ENCODE data around the gene SCN4B. TPM values are rescaled to one million over a fixed set of nuclear protein-coding genes. Genes with fewer than 3 reads are reported as not detected.

The SCN4B gene
- total and polyA plus RNA-seq, 8 donors = 0.75 to 3.6 (median 1.6) TPM; not detected in 3

- Histone ChIP-seq H3K27ac (no peak overlapping the region), H3K9me3 (no peaks in the 10 kb centered on the region), H3K4me1 (peaks cover 0 to 24% (median 12%) of the 10 kb centered on the region in 4 donors), H3K36me3 (no peaks in the 10 kb centered on the region), H3K27me3 (peaks cover 0 to 59% (median 0%) of the 10 kb centered on the region in 3 donors), H3K4me3 (peak overlapping the region in 1 of 4 donors; percentile 13)
- 4 to 9% (median 6%) methylated on average over 5 to 29 of the region's 29 CpGs for WGBS, 5 donors
- peak in 5 of 7 experiments; percentile 69 to 90 (median 81) for TF ChIP-seq CTCF (IDR thresholded peaks at IDR 0.05)
- TF ChIP-seq EP300 (IDR thresholded peaks at IDR 0.05) = no peak
- TF ChIP-seq POLR2A (IDR thresholded peaks at IDR 0.05) = no peak
- intact Hi-C loops (cut with DNase I; ENCODE audit: low total_unique reads) = no loop called here
- peak; percentile 78 to 91 for DNase-seq
Observed at GRCh38 chr11:118171269-118172062, 18.8 kb upstream of the SCN4B start.

- 23 to 44% (median 37%) methylated on average over 7 to 8 of the region's 8 CpGs for WGBS, 5 donors
- Histone ChIP-seq H3K27me3 (peaks cover 0 to 59% (median 0%) of the 10 kb centered on the region in 3 donors), H3K27ac (no peak overlapping the region), H3K36me3 (no peaks in the 10 kb centered on the region), H3K4me3 (no peak overlapping the region), H3K9me3 (no peaks in the 10 kb centered on the region), H3K4me1 (peaks cover 0 to 21% (median 11%) of the 10 kb centered on the region in 4 donors)
- TF ChIP-seq EP300 (IDR thresholded peaks at IDR 0.05) (no peak), CTCF (IDR thresholded peaks at IDR 0.05) (no peak), POLR2A (IDR thresholded peaks at IDR 0.05) (no peak), POLR2AphosphoS5 (IDR thresholded peaks at IDR 0.05) (no peak)
- intact Hi-C loops (cut with DNase I; ENCODE audit: low total_unique reads) = no loop called here
- peak in 1 of 2 donors; percentile 29 for DNase-seq
Observed at GRCh38 chr11:118170882-118171268, 18.3 kb upstream of the SCN4B start.

GRCh38 chr11:118170231-118170630 lies 17.6 kb upstream of the SCN4B start:
- no peak overlapping the region for H3K27ac ChIP-seq
- no peaks in the 10 kb centered on the region for H3K36me3 ChIP-seq
- 81 to 89% (median 84%) methylated on average over 9 of the region's 9 CpGs for WGBS, 5 donors
- peaks cover 0 to 14% (median 8%) of the 10 kb centered on the region in 4 donors for H3K4me1 ChIP-seq
- H3K4me3 ChIP-seq = no peak overlapping the region
- TF ChIP-seq POLR2A (IDR thresholded peaks at IDR 0.05) (no peak), CTCF (IDR thresholded peaks at IDR 0.05) (no peak), POLR2AphosphoS5 (IDR thresholded peaks at IDR 0.05) (no peak), EP300 (IDR thresholded peaks at IDR 0.05) (no peak)
- intact Hi-C loops (cut with DNase I; ENCODE audit: low total_unique reads) = no loop called here
- DNase-seq = no peak
- no peaks in the 10 kb centered on the region for H3K9me3 ChIP-seq
- peaks cover 0 to 58% (median 0%) of the 10 kb centered on the region in 3 donors for H3K27me3 ChIP-seq

- Histone ChIP-seq H3K9me3 (no peaks in the 10 kb centered on the region), H3K4me1 (peaks cover 0 to 10% (median 8%) of the 10 kb centered on the region in 4 donors), H3K4me3 (no peak overlapping the region), H3K27me3 (peaks cover 0 to 64% (median 0%) of the 10 kb centered on the region in 3 donors), H3K27ac (no peak overlapping the region), H3K36me3 (no peaks in the 10 kb centered on the region)
- DNase-seq = peak in 1 of 2 donors; percentile 49
- intact Hi-C loops (cut with DNase I; ENCODE audit: low total_unique reads) = no loop called here
- TF ChIP-seq POLR2AphosphoS5 (IDR thresholded peaks at IDR 0.05) (no peak), EP300 (IDR thresholded peaks at IDR 0.05) (no peak), CTCF (IDR thresholded peaks at IDR 0.05) (no peak), POLR2A (IDR thresholded peaks at IDR 0.05) (no peak)
- 73 to 85% (median 79%) methylated on average over 7 of the region's 7 CpGs for WGBS, 5 donors
Observed at GRCh38 chr11:118169300-118170140, 16.9 kb upstream of the SCN4B start.

All from stomach (tissue), 9 donors.